BJ (cell line): ENCODE measurements around the gene HSD17B8. TPM values are rescaled to one million over a fixed set of nuclear protein-coding genes. Genes with fewer than 3 reads are reported as not detected.

ENCODE experiments used
- CTCF ChIA-PET: fragments of 350-600 bp; formaldehyde crosslinking; extraction: SDS; loops from one replicate; lab custom pipeline; 2021; ENCODE audit warnings: antibody characterized with exemption, inconsistent platforms; lab: Yijun Ruan, JAX
- POLR2A ChIA-PET: fragments of 300-600 bp; sonication (Branson Sonifier 250); formaldehyde crosslinking; extraction: SDS; loops from one replicate; lab custom pipeline; 2021; ENCODE audit warnings: antibody characterized with exemption; lab: Charles Lee
- DNase-seq: peaks from one replicate; pipeline ENCODE4 v3.0.0-alpha.2; 2011; ENCODE audit warnings: low read depth
- H3K27me3 ChIP-seq: 2 replicates; pipeline ENCODE4 v1.6.0; 2011; ENCODE audit warnings: low read length; ENCODE audit not compliant: control insufficient read depth, insufficient read depth
- H3K36me3 ChIP-seq: 2 replicates; pipeline ENCODE4 v1.5.1; 2011; ENCODE audit warnings: low read length; ENCODE audit not compliant: control insufficient read depth, insufficient read depth
- H3K4me3 ChIP-seq: 2 replicates; pipeline ENCODE4 v1.5.1; 2011; ENCODE audit warnings: low read depth, mild to moderate bottlenecking, control low read depth, low read length
- polyA plus RNA-seq: library from polyadenylated mRNA; depleted of rRNA; stranded (reverse); fragments of >200 nt; gene quantifications from 2 replicates; pipeline ENCODE4 v1.2.3, GENCODE V29; 2011
- TF ChIP-seq, protein P1 (sequence below): IDR thresholded peaks from 2 replicates; pipeline ENCODE4 v1.5.1; 2011; ENCODE audit warnings: low read depth, mild to moderate bottlenecking, control low read depth, inconsistent platforms, low read length, moderate library complexity; ENCODE audit not compliant: insufficient read depth

The HSD17B8 gene
- polyA plus RNA-seq, 1 experiment: 3.4 TPM

DNA sequence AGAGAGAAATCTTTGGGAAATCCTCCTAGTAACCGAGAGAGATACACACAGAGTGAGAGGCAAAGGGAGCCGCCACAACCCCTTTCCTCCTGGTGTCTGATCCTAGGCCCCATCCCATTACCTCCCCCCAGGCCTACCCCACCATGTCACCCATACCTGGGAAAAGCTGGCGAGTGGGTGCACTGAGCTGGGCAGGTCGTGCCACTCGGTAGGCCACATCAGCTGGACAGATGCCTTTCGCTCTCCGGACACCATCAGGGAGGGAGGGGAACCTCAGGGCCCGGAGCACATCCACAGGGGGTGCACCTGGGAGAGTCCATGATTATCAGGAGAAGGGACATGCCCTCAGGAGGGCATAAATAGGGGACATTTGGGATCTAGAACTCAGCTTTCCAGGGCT lies 15.3 kb upstream of the HSD17B8 start:
- TF ChIP-seq, protein P1, sequence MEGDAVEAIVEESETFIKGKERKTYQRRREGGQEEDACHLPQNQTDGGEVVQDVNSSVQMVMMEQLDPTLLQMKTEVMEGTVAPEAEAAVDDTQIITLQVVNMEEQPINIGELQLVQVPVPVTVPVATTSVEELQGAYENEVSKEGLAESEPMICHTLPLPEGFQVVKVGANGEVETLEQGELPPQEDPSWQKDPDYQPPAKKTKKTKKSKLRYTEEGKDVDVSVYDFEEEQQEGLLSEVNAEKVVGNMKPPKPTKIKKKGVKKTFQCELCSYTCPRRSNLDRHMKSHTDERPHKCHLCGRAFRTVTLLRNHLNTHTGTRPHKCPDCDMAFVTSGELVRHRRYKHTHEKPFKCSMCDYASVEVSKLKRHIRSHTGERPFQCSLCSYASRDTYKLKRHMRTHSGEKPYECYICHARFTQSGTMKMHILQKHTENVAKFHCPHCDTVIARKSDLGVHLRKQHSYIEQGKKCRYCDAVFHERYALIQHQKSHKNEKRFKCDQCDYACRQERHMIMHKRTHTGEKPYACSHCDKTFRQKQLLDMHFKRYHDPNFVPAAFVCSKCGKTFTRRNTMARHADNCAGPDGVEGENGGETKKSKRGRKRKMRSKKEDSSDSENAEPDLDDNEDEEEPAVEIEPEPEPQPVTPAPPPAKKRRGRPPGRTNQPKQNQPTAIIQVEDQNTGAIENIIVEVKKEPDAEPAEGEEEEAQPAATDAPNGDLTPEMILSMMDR: no peak
- peaks cover 2% of the 10 kb centered on the region for H3K36me3 ChIP-seq
- DNase-seq: no peak
- H3K4me3 ChIP-seq: no peak overlapping the region
- CTCF ChIA-PET: interaction anchor here (1.2 kb wide), 1 partner anchor 9 kb away, joined by 6 read pairs; no protein-coding TSS in a partner anchor
- POLR2A ChIA-PET: no interaction called here
- H3K27me3 ChIP-seq: peaks cover 20% of the 10 kb centered on the region

DNA sequence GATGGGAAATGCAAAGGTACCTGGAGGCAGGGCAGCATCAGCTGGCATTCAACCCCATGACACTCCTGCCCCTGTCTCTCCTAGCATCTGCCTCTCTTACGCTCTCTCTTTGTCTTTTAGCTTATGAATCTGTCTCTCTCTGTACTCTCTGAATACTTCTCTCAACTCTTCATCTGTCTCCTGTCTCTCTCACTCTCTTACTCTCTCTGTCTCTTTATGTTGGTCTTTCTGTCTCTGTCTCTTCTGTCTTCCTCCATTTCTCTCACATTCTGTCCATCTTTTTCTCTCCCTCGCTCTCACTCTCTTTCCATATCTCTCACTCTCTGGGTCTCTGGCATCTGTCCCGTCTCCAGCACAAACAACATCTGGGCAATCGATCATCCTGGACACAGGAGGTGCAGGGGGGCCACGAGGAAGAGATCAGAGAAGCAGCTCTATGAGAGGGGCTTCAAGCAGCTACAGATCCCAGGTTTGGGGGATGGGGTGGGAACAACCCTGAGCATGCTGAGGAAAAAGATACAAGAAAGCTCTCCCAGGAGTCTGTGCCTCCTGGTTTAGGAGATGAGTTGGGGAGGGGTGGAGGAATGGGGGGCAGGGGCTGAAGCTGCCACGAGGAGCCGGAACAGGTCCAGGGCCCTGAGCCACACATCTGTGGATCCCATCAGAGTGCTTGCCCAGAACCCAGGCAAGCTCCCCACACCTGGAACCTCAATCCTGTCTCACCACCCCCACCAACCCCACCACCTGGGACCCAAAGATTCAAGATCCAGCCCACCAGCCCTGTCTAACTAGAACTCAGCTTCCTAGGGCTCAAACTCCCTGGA lies 14.6 kb upstream of the HSD17B8 start:
- DNase-seq: no peak
- Histone ChIP-seq H3K4me3 (no peak overlapping the region), H3K36me3 (peaks cover 4% of the 10 kb centered on the region), H3K27me3 (peaks cover 20% of the 10 kb centered on the region)
- TF ChIP-seq, protein P1: no peak
- ChIA-PET CTCF (interaction anchor here (1.1 to 1.2 kb wide), 3 partner anchors 8 to 73 kb away, joined by 3 to 6 read pairs (median 4); no protein-coding TSS in a partner anchor), POLR2A (no interaction called here)

- CTCF ChIA-PET: interaction anchor here (1.1 to 1.2 kb wide), 2 partner anchors 71 to 74 kb away, joined by 3 to 4 read pairs; no protein-coding TSS in a partner anchor
- Histone ChIP-seq H3K4me3 (no peak overlapping the region), H3K36me3 (peaks cover 10% of the 10 kb centered on the region), H3K27me3 (peaks cover 20% of the 10 kb centered on the region)
- DNase-seq: no peak
- TF ChIP-seq, protein P1: no peak
- POLR2A ChIA-PET: no interaction called here
Measured at GRCh38 chr6:33190504-33191107, 13.8 kb upstream of the HSD17B8 start.

GRCh38 chr6:33191383-33192104 lies 12.9 kb upstream of the HSD17B8 start:
- CTCF ChIA-PET: interaction anchor here (0.6 kb wide), 1 partner anchor 30 kb away, joined by 3 read pairs; no protein-coding TSS in a partner anchor
- POLR2A ChIA-PET: no interaction called here
- Histone ChIP-seq H3K4me3 (no peak overlapping the region), H3K36me3 (peaks cover 13% of the 10 kb centered on the region), H3K27me3 (peaks cover 17% of the 10 kb centered on the region)
- DNase-seq: no peak
- TF ChIP-seq, protein P1: no peak
